GM12878 (cell line): ENCODE measurements around the gene UBA6. TPM values are rescaled to one million over a fixed set of nuclear protein-coding genes. Genes with fewer than 3 reads are reported as not detected.
"Not testable (repeated sequence)": the region's sequence is repeated elsewhere in the genome, so short reads cannot be mapped to it uniquely, and the experiment has no call there.

Source experiments
- ATAC-seq: fragments of 200-7000 bp; cut with Tn5 transposase; 3 replicates; pipeline ENCODE4 v1.9.1; 2020; ENCODE audit warnings: mild to moderate bottlenecking, moderate library complexity
- BruUV-seq: library from RNA; stranded (reverse); fragments of 400-500 nt; replicated peaks from 2 replicates; lab custom pipeline; 2021; lab: Mats Ljungman, UMichigan
- CTCF ChIA-PET: fragments of 300-600 bp; sonication (Branson Sonifier 250); formaldehyde crosslinking; extraction: SDS; loops from one replicate; lab custom pipeline; 2021; ENCODE audit warnings: inconsistent platforms; lab: Yijun Ruan, JAX
- POLR2A ChIA-PET: fragments of 350-600 bp; formaldehyde crosslinking; extraction: SDS; loops from one replicate; lab custom pipeline; 2021; ENCODE audit warnings: inconsistent platforms; lab: Charles Lee
- RAD21 ChIA-PET: fragments of 300-600 bp; sonication (Branson Sonifier 250); formaldehyde crosslinking; loops from one replicate; lab custom pipeline; 2023; ENCODE audit warnings: antibody characterized with exemption; ENCODE audit not compliant: unreplicated experiment; lab: Charles Lee
- SMC1A ChIA-PET: fragments of 300-600 bp; sonication (Branson Sonifier 250); formaldehyde crosslinking; loops from one replicate; lab custom pipeline; 2023; ENCODE audit not compliant: unreplicated experiment, uncharacterized antibody; lab: Charles Lee
- DNase-seq: peaks from one replicate; pipeline ENCODE4 v3.0.0-alpha.2; 2011; ENCODE audit warnings: low read depth, low spot score
- FAIRE-seq: peaks from 3 replicates; lab custom pipeline; 2011; peaks lifted over from hg19 to GRCh38; lab: Jason Lieb, UNC
- H2AFZ ChIP-seq: 2 replicates; pipeline ENCODE4 v1.6.0; 2011; ENCODE audit warnings: low read depth, low read length, control low read depth; ENCODE audit not compliant: control insufficient read depth
- H3K27ac ChIP-seq: 2 replicates; pipeline ENCODE4 v1.5.1; 2011; ENCODE audit warnings: control low read depth; ENCODE audit not compliant: control insufficient read depth, insufficient read depth
- H3K27me3 ChIP-seq, 2 experiments: replicated peaks in 1 of 2; 2 replicates each; pipeline versions ENCODE4 v1.6.0 to v1.6.1; 2011; ENCODE audit warnings: low read length in 1 of 2; ENCODE audit not compliant: control insufficient read depth in 2 of 2, insufficient read depth in 2 of 2
- H3K36me3 ChIP-seq, 2 experiments: 2 replicates each; pipeline ENCODE4 v1.5.1; 2011; ENCODE audit warnings: low read length in 1 of 2; ENCODE audit not compliant: control insufficient read depth in 2 of 2, insufficient read depth in 2 of 2
- H3K4me1 ChIP-seq: 2 replicates; pipeline ENCODE4 v1.6.1; 2011; ENCODE audit warnings: mild to moderate bottlenecking, low read length, moderate library complexity, mixed read lengths; ENCODE audit not compliant: control insufficient read depth, insufficient read depth
- H3K4me2 ChIP-seq: 2 replicates; pipeline ENCODE4 v1.6.0; 2011; ENCODE audit warnings: control low read depth; ENCODE audit not compliant: control insufficient read depth, insufficient read depth
- H3K4me3 ChIP-seq: fragments of 200-600 bp; sonication (generic); 2 replicates; pipeline ENCODE4 v1.5.1; 2016
- H3K79me2 ChIP-seq: 2 replicates; pipeline ENCODE4 v1.6.0; 2011; ENCODE audit warnings: low read length; ENCODE audit not compliant: control insufficient read depth, insufficient read depth
- H3K9ac ChIP-seq: 2 replicates; pipeline ENCODE4 v1.8.0; 2011; ENCODE audit warnings: low read length, control low read depth, mixed read lengths; ENCODE audit not compliant: control insufficient read depth, insufficient read depth
- H3K9me3 ChIP-seq: replicated peaks from 3 replicates; pipeline ENCODE4 v1.5.1; 2011; ENCODE audit warnings: mild to moderate bottlenecking, low read length; ENCODE audit not compliant: control insufficient read depth, insufficient read depth
- H4K20me1 ChIP-seq: 2 replicates; pipeline ENCODE4 v1.6.0; 2011; ENCODE audit not compliant: control insufficient read depth, insufficient read depth
- IRF4 ChIP-seq: IDR thresholded peaks from 2 replicates; pipeline ENCODE4 v1.6.1; 2011; ENCODE audit warnings: low read depth, low read length
- RUNX3 ChIP-seq: IDR thresholded peaks from 2 replicates; pipeline ENCODE4 v1.6.1; 2012; ENCODE audit warnings: low read length, inconsistent platforms
- whole genome bisulfite sequencing: methylation state at CpG from one replicate; pipeline ENCODE4 v1.1.6; 2016; ENCODE audit warnings: low lambda C conversion rate; ENCODE audit not compliant: insufficient replicate concordance, insufficient coverage; ENCODE audit errors: missing lambda C conversion rate; 5-methylcytosine and 5-hydroxymethylcytosine counted together
- in situ Hi-C: fragments of 300-500 bp; cut with MboI; formaldehyde crosslinking; loops from 9 replicates; pipeline ENCODE4 v1.14.3; 2018; ENCODE audit warnings: mixed read lengths
- intact Hi-C: fragments of 100-400 bp; cut with micrococcal nuclease; formaldehyde crosslinking; loops from one replicate; pipeline ENCODE4 v1.14.2; 2022; ENCODE audit not compliant: unreplicated experiment
- polyA plus RNA-seq, 11 experiments: library from polyadenylated mRNA; depleted of rRNA in 4 of 11; unstranded in 6 of 11; stranded (reverse) in 5 of 11; fragments of >200 nt; fragmentation: Nextera tagmentation in 4 of 11; fragmentation: Illumina TruSeq in 1 of 11; extraction: Ambion mirVana in 4 of 11; extraction: Trizol in 1 of 11; gene quantifications; 1 replicate in 1 of 11; 2 replicates in 10 of 11; pipeline versions ENCODE4 v1.2.1 to v1.2.3, GENCODE V29; 2011 to 2016; ENCODE audit warnings: inconsistent platforms in 2 of 11, missing spikeins in 2 of 11, low read depth in 1 of 11
- total RNA-seq, 4 experiments: library from RNA; depleted of rRNA in 3 of 4; stranded (reverse); fragments of >200 nt in 3 of 4; fragmentation: Illumina TruSeq in 1 of 4; extraction: Trizol in 1 of 4; gene quantifications; 2 replicates each; pipeline versions ENCODE4 v1.2.1 to v1.2.3, GENCODE V29; 2013 to 2021

UBA6 gene
- total and polyA plus RNA-seq, 10 of the 15 experiments (the other 5 are each of a cell fraction or from before 2014, with no cell fraction given) = 7.9 to 70.6 (median 34.7) TPM

- no peaks in the 10 kb centered on the region for H3K27me3 ChIP-seq
- ATAC-seq (no peak), DNase-seq (no peak), FAIRE-seq (no peak)
- peaks cover 4 to 7% of the 10 kb centered on the region in 2 experiments; a peak in 3 of 4 replicates for H3K36me3 ChIP-seq
- no peak overlapping the region for H2AFZ ChIP-seq
- ChIA-PET CTCF (interaction anchor here (0.8 to 1.3 kb wide), 2 partner anchors 12 to 13 kb away, joined by 3 read pairs; no protein-coding TSS in a partner anchor), POLR2A (no interaction called here), RAD21 (no interaction called here), SMC1A (interaction anchor here (1.2 to 1.7 kb wide), 2 partner anchors 9 to 71 kb away, joined by 4 to 6 read pairs; no protein-coding TSS in a partner anchor)
- intact Hi-C loops = no loop called here
- no peak overlapping the region for H3K9ac ChIP-seq
- no peak overlapping the region for H3K4me3 ChIP-seq
- no peaks in the 10 kb centered on the region; the same call in 2 of the 3 replicates for H3K9me3 ChIP-seq
- in situ Hi-C loops = no loop called here
- H3K79me2 ChIP-seq = no peaks in the 10 kb centered on the region
- 55% methylated on average over 5 of the region's 5 CpGs for WGBS
- H4K20me1 ChIP-seq = no peaks in the 10 kb centered on the region
- H3K4me1 ChIP-seq = no peaks in the 10 kb centered on the region
- no peak overlapping the region for H3K4me2 ChIP-seq
- H3K27ac ChIP-seq = no peak overlapping the region
- BruUV-seq = no TSS peak
- no peak for TF ChIP-seq IRF4
- TF ChIP-seq RUNX3 = peak; percentile 28; the same call in 1 of the 2 replicates
Measured at GRCh38 chr4:67638136-67638535, 62.8 kb downstream of the UBA6 start.

GRCh38 chr4:67636978-67637377 lies 64.0 kb downstream of the UBA6 start:
- H3K4me2 ChIP-seq, H3K79me2 ChIP-seq, H3K9ac ChIP-seq, FAIRE-seq, SMC1A ChIA-PET, CTCF ChIA-PET, H3K4me3 ChIP-seq, H2AFZ ChIP-seq, in situ Hi-C loops, intact Hi-C loops, H3K4me1 ChIP-seq, RAD21 ChIA-PET, H4K20me1 ChIP-seq, POLR2A ChIA-PET, H3K9me3 ChIP-seq, H3K27ac ChIP-seq, BruUV-seq, DNase-seq, ATAC-seq, H3K27me3 ChIP-seq: not testable (repeated sequence)
- 88% methylated on average over 7 of the region's 30 CpGs for WGBS
- H3K36me3 ChIP-seq = peaks cover 4 to 10% of the 10 kb centered on the region in 2 experiments; a peak in 3 of 4 replicates
